ENCODE results near the gene CAPRIN2.
A peak's percentile ranks its signal among the peaks of the same experiment; 100 is the strongest.

The CAPRIN2 gene

GRCh38 chr12:30764251-30764650 lies 9.5 kb upstream of the CAPRIN2 start:
- H3K4me3 ChIP-seq (ENCODE audit: low read depth, low read length): no peak overlapping the region

GRCh38 chr12:30763053-30763452 lies 8.3 kb upstream of the CAPRIN2 start:
- DNase-seq (ENCODE audit: low read depth): no peak
- no peak overlapping the region for H3K4me3 ChIP-seq (ENCODE audit: low read depth, low read length)

More at GRCh38 chr12:30764251-30764650, 9.5 kb upstream of the CAPRIN2 start:
- no peak for DNase-seq (ENCODE audit: low read depth)

GRCh38 chr12:30761730-30762129 lies 7.0 kb upstream of the CAPRIN2 start:
- DNase-seq (ENCODE audit: low read depth): no peak
- H3K4me3 ChIP-seq (ENCODE audit: low read depth, low read length): no peak overlapping the region

- H3K4me3 ChIP-seq (ENCODE audit: low read depth, low read length): no peak overlapping the region
- no peak for DNase-seq (ENCODE audit: low read depth)
These were observed 2.6 kb upstream of the CAPRIN2 start for GRCh38 chr12:30757316-30757715.

- DNase-seq (ENCODE audit: low read depth): no peak
- H3K4me3 ChIP-seq (ENCODE audit: low read depth, low read length): no peak overlapping the region
These were observed 1.3 kb upstream of the CAPRIN2 start for GRCh38 chr12:30756074-30756473.

GRCh38 chr12:30755395-30755762 lies 628 bp upstream of the CAPRIN2 start:
- DNase-seq (ENCODE audit: low read depth): no peak
- H3K4me3 ChIP-seq (ENCODE audit: low read depth, low read length): peak overlapping the region; percentile 86

- H3K4me3 ChIP-seq (ENCODE audit: low read depth, low read length): peak overlapping the region; percentile 86
- no peak for DNase-seq (ENCODE audit: low read depth)
These were observed 385 bp downstream of the CAPRIN2 start for GRCh38 chr12:30754383-30754749.

GRCh38 chr12:30753751-30754382 lies 884 bp downstream of the CAPRIN2 start:
- no peak for DNase-seq (ENCODE audit: low read depth)
- H3K4me3 ChIP-seq (ENCODE audit: low read depth, low read length): peak overlapping the region; percentile 86

- peak overlapping the region; percentile 86 for H3K4me3 ChIP-seq (ENCODE audit: low read depth, low read length)
- DNase-seq (ENCODE audit: low read depth): no peak
These were observed 1.5 kb downstream of the CAPRIN2 start for GRCh38 chr12:30753233-30753632.

- DNase-seq (ENCODE audit: low read depth): no peak
- no peak overlapping the region for H3K4me3 ChIP-seq (ENCODE audit: low read depth, low read length)
These were observed 2.5 kb downstream of the CAPRIN2 start for GRCh38 chr12:30752255-30752654.

- H3K4me3 ChIP-seq (ENCODE audit: low read depth, low read length): no peak overlapping the region
- no peak for DNase-seq (ENCODE audit: low read depth)
These were observed 6.6 kb downstream of the CAPRIN2 start for GRCh38 chr12:30748147-30748546.

GRCh38 chr12:30746190-30746589 lies 8.6 kb downstream of the CAPRIN2 start:
- no peak overlapping the region for H3K4me3 ChIP-seq (ENCODE audit: low read depth, low read length)
- DNase-seq (ENCODE audit: low read depth): no peak

GRCh38 chr12:30744321-30744720 lies 10.4 kb downstream of the CAPRIN2 start:
- no peak for DNase-seq (ENCODE audit: low read depth)
- no peak overlapping the region for H3K4me3 ChIP-seq (ENCODE audit: low read depth, low read length)

- no peak overlapping the region for H3K4me3 ChIP-seq (ENCODE audit: low read depth, low read length)
These were observed 14.5 kb downstream of the CAPRIN2 start for GRCh38 chr12:30740274-30740673.

GRCh38 chr12:30739020-30739419 lies 15.7 kb downstream of the CAPRIN2 start:
- no peak overlapping the region for H3K4me3 ChIP-seq (ENCODE audit: low read depth, low read length)
- DNase-seq (ENCODE audit: low read depth): no peak

More at GRCh38 chr12:30740274-30740673, 14.5 kb downstream of the CAPRIN2 start:
- no peak for DNase-seq (ENCODE audit: low read depth)

- no peak for DNase-seq (ENCODE audit: low read depth)
- no peak overlapping the region for H3K4me3 ChIP-seq (ENCODE audit: low read depth, low read length)
These were observed 21.7 kb downstream of the CAPRIN2 start for GRCh38 chr12:30732954-30733637.

- DNase-seq (ENCODE audit: low read depth): no peak
These were observed 24.7 kb downstream of the CAPRIN2 start for GRCh38 chr12:30730011-30730410.

GRCh38 chr12:30729547-30729946 lies 25.2 kb downstream of the CAPRIN2 start:
- DNase-seq (ENCODE audit: low read depth): no peak
- no peak overlapping the region for H3K4me3 ChIP-seq (ENCODE audit: low read depth, low read length)

More at GRCh38 chr12:30730011-30730410, 24.7 kb downstream of the CAPRIN2 start:
- H3K4me3 ChIP-seq (ENCODE audit: low read depth, low read length): no peak overlapping the region

- no peak for DNase-seq (ENCODE audit: low read depth)
- H3K4me3 ChIP-seq (ENCODE audit: low read depth, low read length): no peak overlapping the region
These were observed 28.1 kb downstream of the CAPRIN2 start for GRCh38 chr12:30726647-30727046.

- no peak overlapping the region for H3K4me3 ChIP-seq (ENCODE audit: low read depth, low read length)
- DNase-seq (ENCODE audit: low read depth): peak; percentile 26
These were observed 29.0 kb downstream of the CAPRIN2 start for GRCh38 chr12:30725739-30726138.

GRCh38 chr12:30719060-30719459 lies 35.7 kb downstream of the CAPRIN2 start:
- DNase-seq (ENCODE audit: low read depth): no peak
- no peak overlapping the region for H3K4me3 ChIP-seq (ENCODE audit: low read depth, low read length)

Measured in skeletal muscle cell (primary cell).